DOHH2 (cell line): ENCODE data around the gene EPC1.

Experiments
- CTCF ChIP-seq: fragments of 200-600 bp; sonication (generic); IDR thresholded peaks from one replicate; pipeline ENCODE4 v1.5.1; 2014; ENCODE audit warnings: antibody characterized with exemption, mild to moderate bottlenecking, low read depth, low read length; ENCODE audit not compliant: poor library complexity, severe bottlenecking
- EZH2phosphoT487 ChIP-seq: fragments of 200-600 bp; sonication (generic); IDR thresholded peaks from 2 replicates; pipeline ENCODE4 v1.6.1; 2017; ENCODE audit warnings: borderline replicate concordance, mild to moderate bottlenecking, antibody characterized with exemption, low read length, moderate library complexity, mixed read lengths

GRCh38 chr10:32366588-32366987 lies 19.6 kb upstream of the EPC1 start:
- TF ChIP-seq CTCF (no peak), EZH2phosphoT487 (no peak)
